ENCODE data around the gene TMEM231.

Gene TMEM231

GRCh38 chr16:75584108-75584507 lies 28.1 kb upstream of the TMEM231 start:
- TF ChIP-seq SIN3A (IDR thresholded peaks at IDR 0.05; ENCODE audit: borderline replicate concordance, insufficient read depth, low read length) (no peak), TAF1 (IDR thresholded peaks at IDR 0.05; ENCODE audit: borderline replicate concordance, insufficient read depth, low read length) (no peak), POLR2AphosphoS5 (IDR thresholded peaks at IDR 0.05; ENCODE audit: low read depth, low read length) (no peak), REST (IDR thresholded peaks at IDR 0.05; ENCODE audit: insufficient read depth in 1 of 2, low read depth in 2 of 2, low read length in 2 of 2) (no peak), FOXP2 (optimal IDR thresholded peaks at IDR 0.05; ENCODE audit: borderline replicate concordance, extremely low read depth, extremely low read length, insufficient read depth) (no peak)

GRCh38 chr16:75579281-75579834 lies 23.3 kb upstream of the TMEM231 start:
- TF ChIP-seq POLR2AphosphoS5 (IDR thresholded peaks at IDR 0.05; ENCODE audit: low read depth, low read length) (no peak), TAF1 (IDR thresholded peaks at IDR 0.05; ENCODE audit: borderline replicate concordance, insufficient read depth, low read length) (no peak), FOXP2 (optimal IDR thresholded peaks at IDR 0.05; ENCODE audit: borderline replicate concordance, extremely low read depth, extremely low read length, insufficient read depth) (no peak), REST (IDR thresholded peaks at IDR 0.05; ENCODE audit: insufficient read depth in 1 of 2, low read depth in 2 of 2, low read length in 2 of 2) (no peak), SIN3A (IDR thresholded peaks at IDR 0.05; ENCODE audit: borderline replicate concordance, insufficient read depth, low read length) (no peak)

GRCh38 chr16:75578725-75579124 lies 22.7 kb upstream of the TMEM231 start:
- TF ChIP-seq REST (IDR thresholded peaks at IDR 0.05; ENCODE audit: insufficient read depth in 1 of 2, low read depth in 2 of 2, low read length in 2 of 2) (no peak), FOXP2 (optimal IDR thresholded peaks at IDR 0.05; ENCODE audit: borderline replicate concordance, extremely low read depth, extremely low read length, insufficient read depth) (no peak), SIN3A (IDR thresholded peaks at IDR 0.05; ENCODE audit: borderline replicate concordance, insufficient read depth, low read length) (no peak), TAF1 (IDR thresholded peaks at IDR 0.05; ENCODE audit: borderline replicate concordance, insufficient read depth, low read length) (no peak), POLR2AphosphoS5 (IDR thresholded peaks at IDR 0.05; ENCODE audit: low read depth, low read length) (no peak)

GRCh38 chr16:75578212-75578611 lies 22.2 kb upstream of the TMEM231 start:
- TF ChIP-seq REST (IDR thresholded peaks at IDR 0.05; ENCODE audit: insufficient read depth in 1 of 2, low read depth in 2 of 2, low read length in 2 of 2), result no peak
- TF ChIP-seq FOXP2 (optimal IDR thresholded peaks at IDR 0.05; ENCODE audit: borderline replicate concordance, extremely low read depth, extremely low read length, insufficient read depth), result no peak
- no peak for TF ChIP-seq POLR2AphosphoS5 (IDR thresholded peaks at IDR 0.05; ENCODE audit: low read depth, low read length)
- no peak for TF ChIP-seq SIN3A (IDR thresholded peaks at IDR 0.05; ENCODE audit: borderline replicate concordance, insufficient read depth, low read length)
- TF ChIP-seq TAF1 (IDR thresholded peaks at IDR 0.05; ENCODE audit: borderline replicate concordance, insufficient read depth, low read length), result no peak
